WERI-Rb-1 (cell line): ENCODE measurements around the gene BCDIN3D.

ENCODE experiments used
- DNase-seq: peaks from one replicate; pipeline ENCODE4 v3.0.0-alpha.2; 2020
- H3K27ac ChIP-seq: fragments of 250-450 bp; sonication (Bioruptor Pico); 2 replicates; pipeline ENCODE4 v1.5.1; 2020; ENCODE audit warnings: mild to moderate bottlenecking, moderate library complexity
- H3K27me3 ChIP-seq: fragments of 250-450 bp; sonication (Bioruptor Pico); 2 replicates; pipeline ENCODE4 v1.5.1; 2021; ENCODE audit warnings: mild to moderate bottlenecking, low read depth, moderate library complexity; ENCODE audit not compliant: insufficient read depth, severe bottlenecking
- H3K36me3 ChIP-seq: fragments of 250-450 bp; sonication (Bioruptor Pico); 2 replicates; pipeline ENCODE4 v1.5.1; 2020; ENCODE audit warnings: mild to moderate bottlenecking, moderate library complexity
- H3K4me3 ChIP-seq: 2 replicates; pipeline ENCODE4 v1.5.1; 2011; ENCODE audit warnings: low read depth, mild to moderate bottlenecking, control low read depth, low read length
- H3K9me3 ChIP-seq: fragments of 250-450 bp; sonication (Bioruptor Pico); 2 replicates; pipeline ENCODE4 v1.5.1; 2021; ENCODE audit warnings: mild to moderate bottlenecking, moderate library complexity; ENCODE audit not compliant: severe bottlenecking
- TF ChIP-seq, protein P1 (sequence below): IDR thresholded peaks from 2 replicates; pipeline ENCODE4 v1.5.1; 2011; ENCODE audit warnings: low read depth, mild to moderate bottlenecking, control low read depth, inconsistent platforms, low read length

The BCDIN3D gene

DNA sequence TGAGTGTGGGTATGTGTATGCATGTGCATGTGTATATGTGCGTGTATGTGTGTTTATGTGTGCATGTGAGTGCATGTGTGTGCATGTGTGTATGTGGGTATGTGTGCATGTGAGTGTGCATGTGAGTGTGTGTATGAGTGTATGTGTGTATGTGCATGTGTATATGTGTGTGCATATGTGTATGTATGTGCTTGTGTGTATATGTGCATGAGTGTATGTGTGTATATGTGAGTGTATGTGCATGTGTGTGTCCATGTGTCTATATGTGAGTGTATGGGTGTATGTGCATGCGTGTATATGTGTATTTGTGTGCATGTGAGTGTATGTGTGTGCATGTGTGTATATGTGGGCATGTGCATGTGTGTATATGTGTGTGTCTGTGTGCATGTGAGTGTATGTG is 35.1 kb upstream of the BCDIN3D start:
- Histone ChIP-seq H3K27ac (no peak overlapping the region), H3K36me3 (no peaks in the 10 kb centered on the region), H3K9me3 (no peaks in the 10 kb centered on the region), H3K4me3 (no peak overlapping the region), H3K27me3 (no peaks in the 10 kb centered on the region)
- no peak for DNase-seq
- TF ChIP-seq, protein P1, sequence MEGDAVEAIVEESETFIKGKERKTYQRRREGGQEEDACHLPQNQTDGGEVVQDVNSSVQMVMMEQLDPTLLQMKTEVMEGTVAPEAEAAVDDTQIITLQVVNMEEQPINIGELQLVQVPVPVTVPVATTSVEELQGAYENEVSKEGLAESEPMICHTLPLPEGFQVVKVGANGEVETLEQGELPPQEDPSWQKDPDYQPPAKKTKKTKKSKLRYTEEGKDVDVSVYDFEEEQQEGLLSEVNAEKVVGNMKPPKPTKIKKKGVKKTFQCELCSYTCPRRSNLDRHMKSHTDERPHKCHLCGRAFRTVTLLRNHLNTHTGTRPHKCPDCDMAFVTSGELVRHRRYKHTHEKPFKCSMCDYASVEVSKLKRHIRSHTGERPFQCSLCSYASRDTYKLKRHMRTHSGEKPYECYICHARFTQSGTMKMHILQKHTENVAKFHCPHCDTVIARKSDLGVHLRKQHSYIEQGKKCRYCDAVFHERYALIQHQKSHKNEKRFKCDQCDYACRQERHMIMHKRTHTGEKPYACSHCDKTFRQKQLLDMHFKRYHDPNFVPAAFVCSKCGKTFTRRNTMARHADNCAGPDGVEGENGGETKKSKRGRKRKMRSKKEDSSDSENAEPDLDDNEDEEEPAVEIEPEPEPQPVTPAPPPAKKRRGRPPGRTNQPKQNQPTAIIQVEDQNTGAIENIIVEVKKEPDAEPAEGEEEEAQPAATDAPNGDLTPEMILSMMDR, result no peak

DNA sequence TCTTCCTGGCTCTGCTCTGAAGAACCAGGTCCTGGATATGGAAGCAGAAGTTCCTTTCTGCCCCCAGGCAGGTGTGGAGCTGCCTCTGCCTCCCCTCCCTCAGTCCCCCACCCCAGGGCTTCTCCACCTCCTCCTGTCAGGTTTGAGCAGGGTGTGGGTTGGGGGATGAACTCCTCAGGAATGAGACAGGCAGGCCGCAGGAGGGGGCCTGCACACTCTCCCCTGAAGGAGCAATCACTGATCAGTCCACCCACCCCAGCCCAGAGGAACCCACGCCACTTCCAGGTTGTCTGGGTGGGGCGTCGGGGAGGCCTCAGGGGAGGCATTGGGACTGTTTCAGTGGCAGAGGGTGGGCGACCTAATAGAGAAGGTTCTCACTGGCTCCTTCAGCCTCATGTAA is 34.2 kb upstream of the BCDIN3D start:
- H3K4me3 ChIP-seq, result no peak overlapping the region
- no peak for DNase-seq
- TF ChIP-seq, protein P1, result no peak

DNA sequence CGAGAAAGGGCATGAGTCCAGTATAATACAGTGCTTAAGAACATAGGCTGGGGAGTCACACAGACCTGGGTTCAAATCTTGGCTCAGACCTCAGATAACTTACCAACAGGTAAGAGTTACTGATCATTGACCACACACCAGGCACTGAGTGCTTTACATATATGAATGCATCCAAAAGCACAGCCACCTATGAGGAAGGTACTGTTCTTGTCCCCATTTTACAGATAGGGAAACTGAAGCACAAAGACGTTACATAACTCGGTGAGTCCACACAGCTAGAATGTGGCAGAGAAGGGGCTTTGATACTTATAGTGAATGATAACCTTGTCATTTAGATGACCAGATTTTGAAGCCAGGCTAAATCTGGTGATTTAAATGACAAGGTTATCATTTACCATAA is 33.2 kb upstream of the BCDIN3D start:
- no peak for DNase-seq
- H3K9me3 ChIP-seq, result no peaks in the 10 kb centered on the region
- no peaks in the 10 kb centered on the region for H3K36me3 ChIP-seq
- no peaks in the 10 kb centered on the region for H3K27me3 ChIP-seq
- TF ChIP-seq, protein P1, result no peak
- H3K27ac ChIP-seq, result no peak overlapping the region
- H3K4me3 ChIP-seq, result no peak overlapping the region

More for the DNA sequence above, 34.2 kb upstream of the BCDIN3D start:
- Histone ChIP-seq H3K27me3 (no peaks in the 10 kb centered on the region), H3K9me3 (no peaks in the 10 kb centered on the region), H3K27ac (no peak overlapping the region), H3K36me3 (no peaks in the 10 kb centered on the region)

DNA sequence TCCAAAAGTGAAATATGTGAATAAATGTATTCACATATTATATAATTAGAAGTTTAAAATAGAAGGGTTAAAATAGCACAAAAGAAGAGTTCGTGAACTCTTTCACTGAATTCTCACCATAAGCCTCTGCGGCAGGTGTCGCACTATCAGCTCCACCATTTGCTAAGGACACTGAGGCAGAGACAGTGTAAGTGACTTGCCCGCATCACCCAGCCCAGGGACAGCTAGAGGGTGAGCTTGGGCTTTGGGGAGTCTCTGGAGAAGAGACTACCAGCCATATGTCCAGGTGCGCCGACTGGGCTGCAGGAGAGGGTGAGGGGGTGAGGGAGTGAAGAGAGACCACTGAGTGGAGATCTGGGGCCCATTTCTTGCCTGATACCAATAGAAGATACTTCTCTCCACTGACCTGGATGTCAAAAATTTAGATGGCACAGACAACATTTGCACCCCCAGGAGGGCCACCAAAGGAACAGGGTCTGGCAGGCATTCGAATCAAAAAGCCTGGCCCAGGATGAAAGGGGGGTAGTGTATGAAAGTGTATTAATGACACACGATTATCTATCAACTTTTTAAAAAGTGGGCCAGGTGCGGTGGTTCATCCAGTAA is 32.3 kb upstream of the BCDIN3D start:
- TF ChIP-seq, protein P1, result no peak
- no peak overlapping the region for H3K27ac ChIP-seq
- H3K36me3 ChIP-seq, result no peaks in the 10 kb centered on the region
- H3K27me3 ChIP-seq, result no peaks in the 10 kb centered on the region
- H3K4me3 ChIP-seq, result no peak overlapping the region
- no peak for DNase-seq
- no peaks in the 10 kb centered on the region for H3K9me3 ChIP-seq

DNA sequence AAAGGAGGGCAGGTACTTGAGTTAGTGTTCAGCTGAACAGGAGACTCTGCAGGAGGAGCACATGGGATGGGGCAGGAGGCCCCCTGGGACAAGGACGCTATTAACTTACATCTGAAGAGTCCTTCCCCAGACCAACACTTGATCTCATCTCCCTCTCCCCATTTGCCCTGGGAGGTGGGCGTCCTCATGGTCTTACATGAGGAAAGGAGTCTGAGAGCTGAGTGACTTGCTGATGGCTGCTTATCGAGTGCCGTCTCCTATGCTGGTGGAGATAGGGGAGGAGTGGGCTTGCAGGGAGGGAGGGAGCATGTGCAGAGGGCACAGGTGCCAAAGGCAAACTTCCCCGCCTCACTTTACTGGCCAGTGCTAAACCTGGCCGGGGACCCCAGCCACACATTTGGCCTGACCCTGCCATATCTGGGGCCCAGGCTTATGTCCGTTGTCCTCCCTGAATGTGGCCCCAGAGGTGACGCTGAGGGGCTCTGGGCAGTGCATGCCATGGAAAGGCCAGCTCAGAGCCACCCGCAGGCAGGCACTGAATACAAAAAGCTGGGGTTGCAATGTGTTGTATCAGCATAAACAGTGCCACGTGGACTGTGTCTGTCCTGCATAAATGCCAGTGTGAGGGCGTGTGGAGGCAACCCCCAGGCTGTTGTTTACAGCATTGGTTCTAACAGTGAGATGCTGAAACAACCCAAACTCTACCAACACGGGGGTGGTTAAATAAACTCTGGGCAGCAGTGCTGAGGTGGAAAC is 31.4 kb upstream of the BCDIN3D start:
- no peak for DNase-seq
- no peaks in the 10 kb centered on the region for H3K27me3 ChIP-seq
- TF ChIP-seq, protein P1, result no peak
- H3K27ac ChIP-seq, result no peak overlapping the region
- no peaks in the 10 kb centered on the region for H3K9me3 ChIP-seq
- H3K4me3 ChIP-seq, result no peak overlapping the region
- H3K36me3 ChIP-seq, result no peaks in the 10 kb centered on the region
